Medulla oblongata (tissue), 1 donor: ENCODE results near the gene MACROD2.

ENCODE experiments used
- DNase-seq: peaks from one replicate; pipeline ENCODE4 v3.0.0-alpha.2; 2015; ENCODE audit errors: extremely low spot score

MACROD2 gene

GRCh38 chr20:14062171-14062570 lies 66.9 kb downstream of the MACROD2 start:
- no peak for DNase-seq

- no peak for DNase-seq
Measured at GRCh38 chr20:14062786-14063185, 67.5 kb downstream of the MACROD2 start.

- DNase-seq, result no peak
Measured at GRCh38 chr20:14064333-14064732, 69.0 kb downstream of the MACROD2 start.

- no peak for DNase-seq
Measured at GRCh38 chr20:14064921-14065320, 69.6 kb downstream of the MACROD2 start.

GRCh38 chr20:14065774-14066173 lies 70.5 kb downstream of the MACROD2 start:
- DNase-seq, result no peak

- no peak for DNase-seq
Measured at GRCh38 chr20:14067603-14068002, 72.3 kb downstream of the MACROD2 start.

GRCh38 chr20:14069796-14070195 lies 74.5 kb downstream of the MACROD2 start:
- DNase-seq, result no peak

GRCh38 chr20:14093652-14094051 lies 98.3 kb downstream of the MACROD2 start:
- no peak for DNase-seq

GRCh38 chr20:14098261-14098660 lies 102.9 kb downstream of the MACROD2 start:
- no peak for DNase-seq

GRCh38 chr20:14113416-14113815 lies 118.1 kb downstream of the MACROD2 start:
- DNase-seq, result no peak

GRCh38 chr20:14114065-14114704 lies 118.9 kb downstream of the MACROD2 start:
- no peak for DNase-seq

- no peak for DNase-seq
Measured at GRCh38 chr20:14116037-14116436, 120.7 kb downstream of the MACROD2 start.

- no peak for DNase-seq
Measured at GRCh38 chr20:14117768-14118167, 122.5 kb downstream of the MACROD2 start.

- DNase-seq, result no peak
Measured at GRCh38 chr20:14126856-14127255, 131.5 kb downstream of the MACROD2 start.

GRCh38 chr20:14127514-14128223 lies 132.4 kb downstream of the MACROD2 start:
- DNase-seq, result no peak

GRCh38 chr20:14134004-14134403 lies 138.7 kb downstream of the MACROD2 start:
- no peak for DNase-seq

GRCh38 chr20:14142171-14142570 lies 146.9 kb downstream of the MACROD2 start:
- peak; percentile 79 for DNase-seq

GRCh38 chr20:14142964-14143627 lies 147.8 kb downstream of the MACROD2 start:
- DNase-seq, result no peak

- no peak for DNase-seq
Measured at GRCh38 chr20:14148042-14148441, 152.7 kb downstream of the MACROD2 start.

- DNase-seq, result no peak
Measured at GRCh38 chr20:14155361-14155760, 160.0 kb downstream of the MACROD2 start.

GRCh38 chr20:14178528-14178927 lies 183.2 kb downstream of the MACROD2 start:
- DNase-seq, result no peak

GRCh38 chr20:14178952-14179351 lies 183.6 kb downstream of the MACROD2 start:
- DNase-seq, result no peak

GRCh38 chr20:14189794-14190402 lies 194.6 kb downstream of the MACROD2 start:
- no peak for DNase-seq
